Measurements from ENCODE around the gene CTNNA3. TPM values are rescaled to one million over a fixed set of nuclear protein-coding genes. Genes with fewer than 3 reads are reported as not detected.

Gene CTNNA3
- total and polyA plus RNA-seq, 2 donors (not counting 3 experiments of a cell fraction or from before 2014, with no cell fraction given) = not detected

DNA sequence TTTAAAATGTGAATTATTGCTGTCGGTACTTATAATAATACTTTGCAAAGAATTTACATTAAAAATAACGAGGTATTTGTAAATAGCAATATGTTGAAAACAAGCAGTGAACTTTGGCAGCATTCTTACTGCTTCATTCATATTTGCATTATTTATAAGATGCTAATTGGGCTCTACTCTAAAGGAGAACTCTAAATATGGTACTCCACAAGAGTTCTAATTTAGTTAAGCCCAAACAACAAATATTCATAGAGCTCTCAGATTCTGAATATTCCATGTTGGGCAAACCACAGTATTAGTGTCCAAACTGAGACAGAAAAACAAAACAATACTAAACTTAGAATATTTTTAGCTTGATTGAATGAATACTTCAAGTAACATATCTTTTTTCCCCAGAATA, 1674.6 kb downstream of the CTNNA3 start:
- TF ChIP-seq MYC (IDR thresholded peaks at IDR 0.05; ENCODE audit: low read depth, low read length) (no peak), JUN (IDR thresholded peaks at IDR 0.05; ENCODE audit: borderline replicate concordance, insufficient read depth, insufficient read length, low read depth) (no peak), POLR2A (IDR thresholded peaks at IDR 0.05; ENCODE audit: low read depth, low read length) (no peak), POLR2AphosphoS5 (IDR thresholded peaks at IDR 0.05; ENCODE audit: insufficient read depth, low read depth, low read length) (no peak), EZH2 (IDR thresholded peaks at IDR 0.05; ENCODE audit: borderline replicate concordance, low read depth, low read length, severe bottlenecking) (no peak), GATA2 (IDR thresholded peaks at IDR 0.05; ENCODE audit: insufficient read depth, insufficient read length, low read depth, low read length) (no peak), FOS (IDR thresholded peaks at IDR 0.05; ENCODE audit: borderline replicate concordance, insufficient read depth, low read length) (no peak)
- TF ChIP-seq, protein P1, sequence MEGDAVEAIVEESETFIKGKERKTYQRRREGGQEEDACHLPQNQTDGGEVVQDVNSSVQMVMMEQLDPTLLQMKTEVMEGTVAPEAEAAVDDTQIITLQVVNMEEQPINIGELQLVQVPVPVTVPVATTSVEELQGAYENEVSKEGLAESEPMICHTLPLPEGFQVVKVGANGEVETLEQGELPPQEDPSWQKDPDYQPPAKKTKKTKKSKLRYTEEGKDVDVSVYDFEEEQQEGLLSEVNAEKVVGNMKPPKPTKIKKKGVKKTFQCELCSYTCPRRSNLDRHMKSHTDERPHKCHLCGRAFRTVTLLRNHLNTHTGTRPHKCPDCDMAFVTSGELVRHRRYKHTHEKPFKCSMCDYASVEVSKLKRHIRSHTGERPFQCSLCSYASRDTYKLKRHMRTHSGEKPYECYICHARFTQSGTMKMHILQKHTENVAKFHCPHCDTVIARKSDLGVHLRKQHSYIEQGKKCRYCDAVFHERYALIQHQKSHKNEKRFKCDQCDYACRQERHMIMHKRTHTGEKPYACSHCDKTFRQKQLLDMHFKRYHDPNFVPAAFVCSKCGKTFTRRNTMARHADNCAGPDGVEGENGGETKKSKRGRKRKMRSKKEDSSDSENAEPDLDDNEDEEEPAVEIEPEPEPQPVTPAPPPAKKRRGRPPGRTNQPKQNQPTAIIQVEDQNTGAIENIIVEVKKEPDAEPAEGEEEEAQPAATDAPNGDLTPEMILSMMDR (IDR thresholded peaks at IDR 0.05; ENCODE audit: extremely low read depth in 1 of 2, insufficient read depth in 1 of 2, low read depth in 1 of 2, low read length in 2 of 2) = no peak
- TF ChIP-seq, protein P2, sequence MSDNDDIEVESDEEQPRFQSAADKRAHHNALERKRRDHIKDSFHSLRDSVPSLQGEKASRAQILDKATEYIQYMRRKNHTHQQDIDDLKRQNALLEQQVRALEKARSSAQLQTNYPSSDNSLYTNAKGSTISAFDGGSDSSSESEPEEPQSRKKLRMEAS (IDR thresholded peaks at IDR 0.05; ENCODE audit: insufficient read depth, insufficient read length) = no peak
- FAIRE-seq (no peak), DNase-seq (ENCODE audit: low read depth, low spot score) (no peak)

More for the DNA sequence above, 1674.6 kb downstream of the CTNNA3 start:
- Histone ChIP-seq H3K27ac (ENCODE audit: insufficient read depth, low read depth, low read length) (no peak overlapping the region), H3K9me3 (replicated peaks; ENCODE audit: control insufficient read depth, insufficient read depth, low read length) (no peaks in the 10 kb centered on the region), H3K4me3 (replicated peaks in 1 of 3; ENCODE audit: insufficient read depth in 1 of 3, low read depth in 1 of 3, low read length in 3 of 3) (no peak overlapping the region), H4K20me1 (replicated peaks; ENCODE audit: control insufficient read depth, extremely low read depth, insufficient read depth, low read length) (no peaks in the 10 kb centered on the region), H3K36me3 (ENCODE audit: control insufficient read depth in 2 of 2, extremely low read depth in 1 of 2, insufficient read depth in 2 of 2, low read length in 2 of 2) (no peaks in the 10 kb centered on the region), H3K79me2 (ENCODE audit: control insufficient read depth, insufficient read depth, low read length) (no peaks in the 10 kb centered on the region), H3K9me1 (replicated peaks; ENCODE audit: control insufficient read depth, extremely low read depth, insufficient read depth, low read length) (no peaks in the 10 kb centered on the region), H3K4me1 (ENCODE audit: control insufficient read depth, extremely low read depth, insufficient read depth, low read length) (no peaks in the 10 kb centered on the region), H3K4me2 (ENCODE audit: insufficient read depth, low read length) (no peak overlapping the region), H2AFZ (ENCODE audit: low read depth, low read length) (no peak overlapping the region), H3K9ac (replicated peaks; ENCODE audit: extremely low read depth, insufficient read depth, low read length) (no peak overlapping the region), H3K27me3 (ENCODE audit: control insufficient read depth in 2 of 2, insufficient read depth in 2 of 2, low read length in 2 of 2) (no peaks in the 10 kb centered on the region)
- intact Hi-C loops (cut with micrococcal nuclease) = no loop called here
- dilution Hi-C loops (cut with MboI; ENCODE audit: extremely low pct_ligation_motif_present, low sequenced_read_pairs) = no loop called here
- ChIA-PET CTCF (no interaction called here), POLR2A (no interaction called here)
- BruUV-seq (replicated peaks) = no TSS peak
